ENCODE data around the gene COL7A1.

DNA sequence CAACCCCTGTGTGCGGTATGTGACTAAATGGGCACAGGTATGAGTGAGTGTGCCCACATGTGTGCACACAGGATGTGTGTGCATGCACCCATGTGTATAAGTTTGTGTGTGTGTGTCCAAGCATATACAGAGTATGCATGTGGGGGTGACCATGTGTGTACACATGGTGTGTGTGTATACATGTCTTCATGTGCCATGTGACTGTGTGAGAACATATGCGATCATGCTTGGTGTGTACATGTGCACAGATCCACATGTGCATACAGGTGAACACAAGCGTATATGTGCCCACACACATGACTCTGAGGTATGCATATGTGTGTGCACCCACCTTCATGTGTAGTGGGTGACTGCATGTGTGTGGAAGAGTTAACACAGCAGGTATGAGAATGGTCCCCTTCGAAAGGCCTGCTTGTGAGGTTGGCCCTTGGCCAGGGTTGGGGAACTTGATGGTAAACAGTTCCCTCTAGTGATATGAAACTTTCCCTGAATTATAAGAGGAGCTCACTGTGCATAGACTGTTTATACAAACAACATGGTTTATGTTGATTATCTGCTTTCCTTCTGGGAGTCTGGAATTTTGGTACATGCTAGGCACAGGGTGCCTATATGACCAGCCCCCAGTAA lies 48.8 kb downstream of the COL7A1 start:
- TF ChIP-seq JUND (IDR thresholded peaks at IDR 0.05) (no peak), EP300 (IDR thresholded peaks at IDR 0.05; ENCODE audit: borderline replicate concordance in 1 of 2, low read depth in 1 of 2, low read length in 1 of 2) (no peak), RCOR1 (IDR thresholded peaks at IDR 0.05; ENCODE audit: low read length) (no peak), TAF1 (IDR thresholded peaks at IDR 0.05; ENCODE audit: borderline replicate concordance, low read depth, low read length) (no peak), SIN3A (IDR thresholded peaks at IDR 0.05; ENCODE audit: borderline replicate concordance, low read depth, low read length) (no peak), TCF12 (IDR thresholded peaks at IDR 0.05) (no peak), YY1 (IDR thresholded peaks at IDR 0.05; ENCODE audit: low read depth) (no peak), EZH2phosphoT487 (IDR thresholded peaks at IDR 0.05; ENCODE audit: borderline replicate concordance, low read depth) (no peak)
- TF ChIP-seq, protein P1, sequence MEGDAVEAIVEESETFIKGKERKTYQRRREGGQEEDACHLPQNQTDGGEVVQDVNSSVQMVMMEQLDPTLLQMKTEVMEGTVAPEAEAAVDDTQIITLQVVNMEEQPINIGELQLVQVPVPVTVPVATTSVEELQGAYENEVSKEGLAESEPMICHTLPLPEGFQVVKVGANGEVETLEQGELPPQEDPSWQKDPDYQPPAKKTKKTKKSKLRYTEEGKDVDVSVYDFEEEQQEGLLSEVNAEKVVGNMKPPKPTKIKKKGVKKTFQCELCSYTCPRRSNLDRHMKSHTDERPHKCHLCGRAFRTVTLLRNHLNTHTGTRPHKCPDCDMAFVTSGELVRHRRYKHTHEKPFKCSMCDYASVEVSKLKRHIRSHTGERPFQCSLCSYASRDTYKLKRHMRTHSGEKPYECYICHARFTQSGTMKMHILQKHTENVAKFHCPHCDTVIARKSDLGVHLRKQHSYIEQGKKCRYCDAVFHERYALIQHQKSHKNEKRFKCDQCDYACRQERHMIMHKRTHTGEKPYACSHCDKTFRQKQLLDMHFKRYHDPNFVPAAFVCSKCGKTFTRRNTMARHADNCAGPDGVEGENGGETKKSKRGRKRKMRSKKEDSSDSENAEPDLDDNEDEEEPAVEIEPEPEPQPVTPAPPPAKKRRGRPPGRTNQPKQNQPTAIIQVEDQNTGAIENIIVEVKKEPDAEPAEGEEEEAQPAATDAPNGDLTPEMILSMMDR (IDR thresholded peaks at IDR 0.05): no peak
- TF ChIP-seq, protein P2, sequence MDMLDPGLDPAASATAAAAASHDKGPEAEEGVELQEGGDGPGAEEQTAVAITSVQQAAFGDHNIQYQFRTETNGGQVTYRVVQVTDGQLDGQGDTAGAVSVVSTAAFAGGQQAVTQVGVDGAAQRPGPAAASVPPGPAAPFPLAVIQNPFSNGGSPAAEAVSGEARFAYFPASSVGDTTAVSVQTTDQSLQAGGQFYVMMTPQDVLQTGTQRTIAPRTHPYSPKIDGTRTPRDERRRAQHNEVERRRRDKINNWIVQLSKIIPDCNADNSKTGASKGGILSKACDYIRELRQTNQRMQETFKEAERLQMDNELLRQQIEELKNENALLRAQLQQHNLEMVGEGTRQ (IDR thresholded peaks at IDR 0.05; ENCODE audit: borderline replicate concordance, low read depth, low read length): no peak

All from SK-N-SH (cell line).